ENCODE measurements around the gene DNAH9.

DNA sequence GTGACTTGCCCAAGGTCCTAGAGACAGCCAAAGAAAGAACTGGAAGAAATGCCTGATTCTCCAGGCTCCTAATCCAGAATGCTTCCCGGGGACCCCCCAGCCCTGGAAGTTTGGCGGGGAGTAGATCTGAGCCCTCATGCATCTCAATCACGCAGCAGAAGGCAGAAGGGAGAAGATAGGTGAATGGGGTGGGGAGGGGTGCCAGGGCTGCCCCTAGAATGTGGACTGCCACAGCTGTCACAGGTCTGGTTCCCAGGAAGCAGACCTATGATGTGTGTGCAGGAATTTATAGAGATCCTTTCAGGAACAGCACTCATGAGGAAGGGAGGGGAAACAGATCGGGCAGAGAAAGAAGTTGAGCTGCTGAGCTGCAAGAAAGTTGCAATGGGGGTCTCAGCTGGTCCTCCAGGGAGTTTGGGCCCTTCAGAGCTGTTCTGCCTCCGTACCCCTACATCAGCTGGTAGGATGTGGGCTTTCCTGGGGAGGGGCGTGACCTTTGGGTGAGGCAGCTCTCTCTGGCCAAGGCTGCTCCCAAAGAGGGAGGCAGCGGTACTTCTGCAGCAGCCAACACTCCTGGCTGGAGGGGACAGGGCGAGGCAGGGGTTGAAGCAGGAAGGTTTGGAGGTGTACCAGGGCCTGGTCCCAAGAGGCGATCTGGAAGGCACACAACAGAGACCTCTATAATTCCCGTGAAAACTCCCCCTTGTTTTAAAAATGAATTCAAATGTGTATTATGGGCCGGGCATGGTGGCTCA is 43.4 kb downstream of the DNAH9 start:
- TF ChIP-seq, protein P1, sequence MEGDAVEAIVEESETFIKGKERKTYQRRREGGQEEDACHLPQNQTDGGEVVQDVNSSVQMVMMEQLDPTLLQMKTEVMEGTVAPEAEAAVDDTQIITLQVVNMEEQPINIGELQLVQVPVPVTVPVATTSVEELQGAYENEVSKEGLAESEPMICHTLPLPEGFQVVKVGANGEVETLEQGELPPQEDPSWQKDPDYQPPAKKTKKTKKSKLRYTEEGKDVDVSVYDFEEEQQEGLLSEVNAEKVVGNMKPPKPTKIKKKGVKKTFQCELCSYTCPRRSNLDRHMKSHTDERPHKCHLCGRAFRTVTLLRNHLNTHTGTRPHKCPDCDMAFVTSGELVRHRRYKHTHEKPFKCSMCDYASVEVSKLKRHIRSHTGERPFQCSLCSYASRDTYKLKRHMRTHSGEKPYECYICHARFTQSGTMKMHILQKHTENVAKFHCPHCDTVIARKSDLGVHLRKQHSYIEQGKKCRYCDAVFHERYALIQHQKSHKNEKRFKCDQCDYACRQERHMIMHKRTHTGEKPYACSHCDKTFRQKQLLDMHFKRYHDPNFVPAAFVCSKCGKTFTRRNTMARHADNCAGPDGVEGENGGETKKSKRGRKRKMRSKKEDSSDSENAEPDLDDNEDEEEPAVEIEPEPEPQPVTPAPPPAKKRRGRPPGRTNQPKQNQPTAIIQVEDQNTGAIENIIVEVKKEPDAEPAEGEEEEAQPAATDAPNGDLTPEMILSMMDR (IDR thresholded peaks at IDR 0.05), result no peak
- no peak for TF ChIP-seq POLR2AphosphoS5 (IDR thresholded peaks at IDR 0.05)
